IMR-90 (cell line): Measurements from ENCODE around the gene CEP85.

Experiments
- CEBPB ChIP-seq: IDR thresholded peaks from 2 replicates; pipeline ENCODE4 v1.6.1; 2012; ENCODE audit warnings: low read depth, low read length, improper control_type of control experiment
- CHD1 ChIP-seq: IDR thresholded peaks from 2 replicates; pipeline ENCODE4 v1.6.1; 2012; ENCODE audit warnings: low read depth, low read length, improper control_type of control experiment
- CTCF ChIP-seq: conservative IDR thresholded peaks from 2 replicates; pipeline ENCODE4 v1.5.1; 2012; ENCODE audit warnings: mild to moderate bottlenecking, low read depth, low read length, improper control_type of control experiment
- ELK1 ChIP-seq: fragments of 150-350 bp; IDR thresholded peaks from 2 replicates; pipeline ENCODE4 v1.6.1; 2016; ENCODE audit warnings: low read depth, mild to moderate bottlenecking, low read length, moderate library complexity, borderline replicate concordance
- FOS ChIP-seq: fragments of 150-350 bp; IDR thresholded peaks from 2 replicates; pipeline ENCODE4 v1.6.1; 2016; ENCODE audit warnings: low read depth, low read length
- MAFK ChIP-seq: IDR thresholded peaks from 2 replicates; pipeline ENCODE4 v1.6.1; 2012; ENCODE audit warnings: low read depth, low read length, improper control_type of control experiment
- MAZ ChIP-seq: IDR thresholded peaks from 2 replicates; pipeline ENCODE4 v1.6.1; 2012; ENCODE audit warnings: low read depth, mild to moderate bottlenecking, low read length, improper control_type of control experiment, moderate library complexity, borderline replicate concordance
- POLR2A ChIP-seq: IDR thresholded peaks from 2 replicates; pipeline ENCODE4 v1.6.1; 2012; ENCODE audit warnings: mild to moderate bottlenecking, low read depth, low read length
- RAD21 ChIP-seq: IDR thresholded peaks from 2 replicates; pipeline ENCODE4 v1.6.1; 2012; ENCODE audit warnings: low read length, improper control_type of control experiment
- RCOR1 ChIP-seq: IDR thresholded peaks from 2 replicates; pipeline ENCODE4 v1.6.1; 2012; ENCODE audit warnings: mild to moderate bottlenecking, low read length, improper control_type of control experiment; ENCODE audit not compliant: insufficient replicate concordance
- RFX5 ChIP-seq: IDR thresholded peaks from 2 replicates; pipeline ENCODE4 v1.8.0; 2012; ENCODE audit warnings: low read depth, mild to moderate bottlenecking, low read length, moderate library complexity
- SMC3 ChIP-seq: fragments of 150-350 bp; IDR thresholded peaks from 2 replicates; pipeline ENCODE4 v1.6.1; 2016; ENCODE audit warnings: low read depth, mild to moderate bottlenecking, antibody characterized with exemption, low read length, moderate library complexity
- USF2 ChIP-seq: fragments of 150-350 bp; IDR thresholded peaks from 2 replicates; pipeline ENCODE4 v1.6.1; 2017; ENCODE audit warnings: mild to moderate bottlenecking, antibody characterized with exemption, low read length, low read depth

GRCh38 chr1:26300578-26301275 is 66.7 kb downstream of the CEP85 start:
- no peak for TF ChIP-seq CTCF
- no peak for TF ChIP-seq POLR2A
- TF ChIP-seq CEBPB: no peak
- no peak for TF ChIP-seq SMC3
- TF ChIP-seq RCOR1: no peak
- no peak for TF ChIP-seq MAZ
- TF ChIP-seq RFX5: no peak
- TF ChIP-seq MAFK: no peak
- no peak for TF ChIP-seq FOS
- TF ChIP-seq RAD21: no peak
- TF ChIP-seq USF2: no peak
- no peak for TF ChIP-seq ELK1
- no peak for TF ChIP-seq CHD1
